ENCODE data around the gene MARK2.
"Not testable (repeated sequence)": the region's sequence is repeated elsewhere in the genome, so short reads cannot be mapped to it uniquely, and the experiment has no call there.

The MARK2 gene

GRCh38 chr11:63858628-63859550, 20.0 kb downstream of the MARK2 start:
- DNase-seq = no peak

- no peak for DNase-seq
Observed at GRCh38 chr11:63862923-63863322, 24.0 kb downstream of the MARK2 start.

- not testable (repeated sequence) for DNase-seq
Observed at GRCh38 chr11:63863620-63864019, 24.7 kb downstream of the MARK2 start.

- no peak for DNase-seq
Observed at GRCh38 chr11:63866211-63866610, 27.3 kb downstream of the MARK2 start.

GRCh38 chr11:63867511-63867910, 28.6 kb downstream of the MARK2 start:
- DNase-seq = no peak

GRCh38 chr11:63868399-63869064, 29.6 kb downstream of the MARK2 start:
- DNase-seq = no peak

- DNase-seq = no peak
Observed at GRCh38 chr11:63869171-63869591, 30.3 kb downstream of the MARK2 start.

GRCh38 chr11:63869683-63870082, 30.8 kb downstream of the MARK2 start:
- DNase-seq = no peak

- DNase-seq = no peak
Observed at GRCh38 chr11:63870351-63871140, 31.6 kb downstream of the MARK2 start.

- DNase-seq = peak; percentile 91
Observed at GRCh38 chr11:63871962-63872799, 33.3 kb downstream of the MARK2 start.

- no peak for DNase-seq
Observed at GRCh38 chr11:63872800-63873197, 33.9 kb downstream of the MARK2 start.

GRCh38 chr11:63873311-63873710, 34.4 kb downstream of the MARK2 start:
- DNase-seq = no peak

GRCh38 chr11:63874511-63874910, 35.6 kb downstream of the MARK2 start:
- no peak for DNase-seq

GRCh38 chr11:63875506-63876065, 36.7 kb downstream of the MARK2 start:
- no peak for DNase-seq

- no peak for DNase-seq
Observed at GRCh38 chr11:63876616-63877015, 37.7 kb downstream of the MARK2 start.

- no peak for DNase-seq
Observed at GRCh38 chr11:63877658-63878241, 38.8 kb downstream of the MARK2 start.

- DNase-seq = no peak
Observed at GRCh38 chr11:63879598-63880402, 40.9 kb downstream of the MARK2 start.

- DNase-seq = no peak
Observed at GRCh38 chr11:63880403-63880790, 41.5 kb downstream of the MARK2 start.

GRCh38 chr11:63882555-63883242, 43.8 kb downstream of the MARK2 start:
- no peak for DNase-seq

- no peak for DNase-seq
Observed at GRCh38 chr11:63883791-63884190, 44.9 kb downstream of the MARK2 start.

Data from midbrain (tissue), 1 donor.